ENCODE measurements around the gene SPIN4. TPM values are rescaled to one million over a fixed set of nuclear protein-coding genes. Genes with fewer than 3 reads are reported as not detected.
A peak's percentile ranks its signal among the peaks of the same experiment; 100 is the strongest.

The SPIN4 gene
- total and polyA plus RNA-seq, 4 donors: 0.68 to 9.2 (median 1.1) TPM

DNA sequence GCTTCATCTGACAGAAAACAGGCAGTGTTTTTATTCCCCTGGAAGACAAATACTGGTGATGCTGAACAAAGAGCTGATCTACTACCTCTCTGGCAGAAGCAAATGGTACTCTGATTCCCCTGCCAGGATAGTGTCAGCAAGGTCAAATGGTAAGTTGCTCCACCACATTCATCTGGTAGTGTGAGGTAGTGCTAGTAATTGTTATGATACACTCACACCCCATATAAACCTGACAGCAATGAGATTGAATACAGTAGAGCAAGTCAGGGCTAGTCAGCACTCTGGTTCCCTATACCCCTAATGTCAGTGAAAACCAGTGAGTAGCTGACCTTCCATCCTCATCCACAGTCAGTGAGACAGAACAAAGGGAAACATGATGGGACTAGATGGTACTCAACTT is 3.4 kb upstream of the SPIN4 start:
- H3K27me3 ChIP-seq (ENCODE audit: control insufficient read depth in 4 of 4, insufficient read depth in 4 of 4, low read length in 3 of 4): peaks cover 0 to 3% (median 0%) of the 10 kb centered on the region in 4 donors
- TF ChIP-seq SP1 (IDR thresholded peaks at IDR 0.05): no peak
- no peaks in the 10 kb centered on the region for H3K9me3 ChIP-seq (ENCODE audit: control insufficient read depth in 4 of 4, low read length in 3 of 4)
- H3K27ac ChIP-seq (ENCODE audit: low read depth in 1 of 2, low read length in 2 of 2): no peak overlapping the region
- no peak for DNase-seq (ENCODE audit: low spot score)
- no peaks in the 10 kb centered on the region for H3K36me3 ChIP-seq (ENCODE audit: control insufficient read depth in 4 of 4, insufficient read depth in 3 of 4, low read depth in 1 of 4, low read length in 3 of 4)
- no peak overlapping the region for H3K4me3 ChIP-seq (ENCODE audit: low read depth in 1 of 3, low read length in 3 of 3)
- H3K9ac ChIP-seq (ENCODE audit: low read depth in 1 of 2, low read length in 2 of 2): no peak overlapping the region
- peaks cover 0 to 7% (median 5%) of the 10 kb centered on the region in 4 donors for H3K4me1 ChIP-seq (ENCODE audit: control insufficient read depth in 4 of 4, insufficient read depth in 4 of 4, low read length in 3 of 4)

- Histone ChIP-seq H3K27ac (ENCODE audit: low read depth in 1 of 2, low read length in 2 of 2) (peak overlapping the region in 1 of 2 donors; percentile 75), H3K9me3 (ENCODE audit: control insufficient read depth in 4 of 4, low read length in 3 of 4) (no peaks in the 10 kb centered on the region), H3K36me3 (ENCODE audit: control insufficient read depth in 4 of 4, insufficient read depth in 3 of 4, low read depth in 1 of 4, low read length in 3 of 4) (no peaks in the 10 kb centered on the region), H3K4me1 (ENCODE audit: control insufficient read depth in 4 of 4, insufficient read depth in 4 of 4, low read length in 3 of 4) (peaks cover 0 to 7% (median 5%) of the 10 kb centered on the region in 4 donors), H3K27me3 (ENCODE audit: control insufficient read depth in 4 of 4, insufficient read depth in 4 of 4, low read length in 3 of 4) (peaks cover 0 to 3% (median 0%) of the 10 kb centered on the region in 4 donors), H3K4me3 (ENCODE audit: low read depth in 1 of 3, low read length in 3 of 3) (peak overlapping the region; percentile 75 to 79 (median 77)), H3K9ac (ENCODE audit: low read depth in 1 of 2, low read length in 2 of 2) (peak overlapping the region in 1 of 2 donors; percentile 22)
- no peak for TF ChIP-seq GABPA (IDR thresholded peaks at IDR 0.05 in 1 of 2, conservative IDR thresholded peaks at IDR 0.05 in 1 of 2)
- TF ChIP-seq JUND (IDR thresholded peaks at IDR 0.05): no peak
- TF ChIP-seq EGR1 (IDR thresholded peaks at IDR 0.05; ENCODE audit: low read depth in 2 of 2): no peak
- TF ChIP-seq, protein P1, sequence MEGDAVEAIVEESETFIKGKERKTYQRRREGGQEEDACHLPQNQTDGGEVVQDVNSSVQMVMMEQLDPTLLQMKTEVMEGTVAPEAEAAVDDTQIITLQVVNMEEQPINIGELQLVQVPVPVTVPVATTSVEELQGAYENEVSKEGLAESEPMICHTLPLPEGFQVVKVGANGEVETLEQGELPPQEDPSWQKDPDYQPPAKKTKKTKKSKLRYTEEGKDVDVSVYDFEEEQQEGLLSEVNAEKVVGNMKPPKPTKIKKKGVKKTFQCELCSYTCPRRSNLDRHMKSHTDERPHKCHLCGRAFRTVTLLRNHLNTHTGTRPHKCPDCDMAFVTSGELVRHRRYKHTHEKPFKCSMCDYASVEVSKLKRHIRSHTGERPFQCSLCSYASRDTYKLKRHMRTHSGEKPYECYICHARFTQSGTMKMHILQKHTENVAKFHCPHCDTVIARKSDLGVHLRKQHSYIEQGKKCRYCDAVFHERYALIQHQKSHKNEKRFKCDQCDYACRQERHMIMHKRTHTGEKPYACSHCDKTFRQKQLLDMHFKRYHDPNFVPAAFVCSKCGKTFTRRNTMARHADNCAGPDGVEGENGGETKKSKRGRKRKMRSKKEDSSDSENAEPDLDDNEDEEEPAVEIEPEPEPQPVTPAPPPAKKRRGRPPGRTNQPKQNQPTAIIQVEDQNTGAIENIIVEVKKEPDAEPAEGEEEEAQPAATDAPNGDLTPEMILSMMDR (IDR thresholded peaks at IDR 0.05; ENCODE audit: low read depth, low read length, missing input control): no peak
- no peak for TF ChIP-seq SP1 (IDR thresholded peaks at IDR 0.05)
- TF ChIP-seq NR2F2 (IDR thresholded peaks at IDR 0.05): no peak
- TF ChIP-seq TAF1 (conservative IDR thresholded peaks at IDR 0.05): no peak
- no peak for TF ChIP-seq RXRA (IDR thresholded peaks at IDR 0.05)
- no peak for TF ChIP-seq FOXA1 (IDR thresholded peaks at IDR 0.05)
- TF ChIP-seq MAX (IDR thresholded peaks at IDR 0.05): no peak
- no peak for TF ChIP-seq HNF4G (IDR thresholded peaks at IDR 0.05)
- TF ChIP-seq HNF4A (conservative IDR thresholded peaks at IDR 0.05): no peak
- TF ChIP-seq, protein P2, sequence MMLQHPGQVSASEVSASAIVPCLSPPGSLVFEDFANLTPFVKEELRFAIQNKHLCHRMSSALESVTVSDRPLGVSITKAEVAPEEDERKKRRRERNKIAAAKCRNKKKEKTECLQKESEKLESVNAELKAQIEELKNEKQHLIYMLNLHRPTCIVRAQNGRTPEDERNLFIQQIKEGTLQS (IDR thresholded peaks at IDR 0.05): no peak
- TF ChIP-seq FOXA2 (IDR thresholded peaks at IDR 0.05): no peak
- TF ChIP-seq, protein P3, sequence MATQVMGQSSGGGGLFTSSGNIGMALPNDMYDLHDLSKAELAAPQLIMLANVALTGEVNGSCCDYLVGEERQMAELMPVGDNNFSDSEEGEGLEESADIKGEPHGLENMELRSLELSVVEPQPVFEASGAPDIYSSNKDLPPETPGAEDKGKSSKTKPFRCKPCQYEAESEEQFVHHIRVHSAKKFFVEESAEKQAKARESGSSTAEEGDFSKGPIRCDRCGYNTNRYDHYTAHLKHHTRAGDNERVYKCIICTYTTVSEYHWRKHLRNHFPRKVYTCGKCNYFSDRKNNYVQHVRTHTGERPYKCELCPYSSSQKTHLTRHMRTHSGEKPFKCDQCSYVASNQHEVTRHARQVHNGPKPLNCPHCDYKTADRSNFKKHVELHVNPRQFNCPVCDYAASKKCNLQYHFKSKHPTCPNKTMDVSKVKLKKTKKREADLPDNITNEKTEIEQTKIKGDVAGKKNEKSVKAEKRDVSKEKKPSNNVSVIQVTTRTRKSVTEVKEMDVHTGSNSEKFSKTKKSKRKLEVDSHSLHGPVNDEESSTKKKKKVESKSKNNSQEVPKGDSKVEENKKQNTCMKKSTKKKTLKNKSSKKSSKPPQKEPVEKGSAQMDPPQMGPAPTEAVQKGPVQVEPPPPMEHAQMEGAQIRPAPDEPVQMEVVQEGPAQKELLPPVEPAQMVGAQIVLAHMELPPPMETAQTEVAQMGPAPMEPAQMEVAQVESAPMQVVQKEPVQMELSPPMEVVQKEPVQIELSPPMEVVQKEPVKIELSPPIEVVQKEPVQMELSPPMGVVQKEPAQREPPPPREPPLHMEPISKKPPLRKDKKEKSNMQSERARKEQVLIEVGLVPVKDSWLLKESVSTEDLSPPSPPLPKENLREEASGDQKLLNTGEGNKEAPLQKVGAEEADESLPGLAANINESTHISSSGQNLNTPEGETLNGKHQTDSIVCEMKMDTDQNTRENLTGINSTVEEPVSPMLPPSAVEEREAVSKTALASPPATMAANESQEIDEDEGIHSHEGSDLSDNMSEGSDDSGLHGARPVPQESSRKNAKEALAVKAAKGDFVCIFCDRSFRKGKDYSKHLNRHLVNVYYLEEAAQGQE (IDR thresholded peaks at IDR 0.05): no peak
- TF ChIP-seq RAD21 (IDR thresholded peaks at IDR 0.05): no peak
- TF ChIP-seq ZBTB33 (IDR thresholded peaks at IDR 0.05): no peak
- WGBS: under 1% methylated on average over 20 of the region's 20 CpGs
- DNase-seq (ENCODE audit: low spot score): peak; percentile 35
Observed at GRCh38 chrX:63350465-63350877, 661 bp downstream of the SPIN4 start.
